HUES6 (cell line): Measurements from ENCODE around the gene PTPN6.
A peak's percentile ranks its signal among the peaks of the same experiment; 100 is the strongest.

ENCODE experiments used
- H3K27ac ChIP-seq: 2 replicates; pipeline ENCODE4 v1.7.0; 2013; ENCODE audit warnings: low read depth, mild to moderate bottlenecking, low read length, inconsistent platforms
- H3K27me3 ChIP-seq: 2 replicates; pipeline ENCODE4 v1.6.1; 2013; ENCODE audit warnings: low read length; ENCODE audit not compliant: control insufficient read depth, insufficient read depth
- H3K36me3 ChIP-seq: 2 replicates; pipeline ENCODE4 v1.6.1; 2013; ENCODE audit warnings: low read length; ENCODE audit not compliant: control insufficient read depth, insufficient read depth
- H3K4me1 ChIP-seq: 2 replicates; pipeline ENCODE4 v1.6.1; 2013; ENCODE audit warnings: low read length; ENCODE audit not compliant: control insufficient read depth, insufficient read depth
- H3K4me3 ChIP-seq: 2 replicates; pipeline ENCODE4 v1.5.1; 2013; ENCODE audit warnings: low read depth, low read length
- H3K9ac ChIP-seq: one replicate; pipeline ENCODE4 v1.6.1; 2013; ENCODE audit warnings: mild to moderate bottlenecking, low read length
- H3K9me3 ChIP-seq: 2 replicates; pipeline ENCODE4 v1.6.1; 2013; ENCODE audit warnings: low read depth, low read length; ENCODE audit not compliant: control insufficient read depth, insufficient read depth

The PTPN6 gene

GRCh38 chr12:6944381-6945186 lies 6.6 kb upstream of the PTPN6 start:
- peaks cover 18% of the 10 kb centered on the region for H3K36me3 ChIP-seq
- H3K27me3 ChIP-seq: no peaks in the 10 kb centered on the region
- no peaks in the 10 kb centered on the region for H3K9me3 ChIP-seq
- H3K4me1 ChIP-seq: peaks cover 24% of the 10 kb centered on the region
- peak overlapping the region; percentile 99 for H3K27ac ChIP-seq
- H3K4me3 ChIP-seq: peak overlapping the region; percentile 84
- H3K9ac ChIP-seq: peak overlapping the region; percentile 94

- Histone ChIP-seq H3K9ac (peak overlapping the region; percentile 21), H3K36me3 (peaks cover 12% of the 10 kb centered on the region), H3K4me3 (peak overlapping the region; percentile 84), H3K4me1 (peaks cover 24% of the 10 kb centered on the region), H3K9me3 (no peaks in the 10 kb centered on the region), H3K27me3 (no peaks in the 10 kb centered on the region), H3K27ac (no peak overlapping the region)
Measured at GRCh38 chr12:6945613-6946012, 5.5 kb upstream of the PTPN6 start.

GRCh38 chr12:6946033-6946919 lies 4.9 kb upstream of the PTPN6 start:
- H3K9ac ChIP-seq: peak overlapping the region; percentile 57
- no peaks in the 10 kb centered on the region for H3K27me3 ChIP-seq
- peaks cover 6% of the 10 kb centered on the region for H3K36me3 ChIP-seq
- H3K27ac ChIP-seq: no peak overlapping the region
- no peaks in the 10 kb centered on the region for H3K9me3 ChIP-seq
- H3K4me3 ChIP-seq: peak overlapping the region; percentile 84
- peaks cover 30% of the 10 kb centered on the region for H3K4me1 ChIP-seq

GRCh38 chr12:6946920-6947374 lies 4.2 kb upstream of the PTPN6 start:
- Histone ChIP-seq H3K4me1 (peaks cover 35% of the 10 kb centered on the region), H3K27ac (no peak overlapping the region)

GRCh38 chr12:6947615-6948014 lies 3.5 kb upstream of the PTPN6 start:
- Histone ChIP-seq H3K36me3 (no peaks in the 10 kb centered on the region), H3K4me3 (no peak overlapping the region), H3K27ac (no peak overlapping the region), H3K9ac (no peak overlapping the region), H3K27me3 (no peaks in the 10 kb centered on the region), H3K9me3 (no peaks in the 10 kb centered on the region), H3K4me1 (peaks cover 41% of the 10 kb centered on the region)

More at GRCh38 chr12:6946920-6947374, 4.2 kb upstream of the PTPN6 start:
- peak overlapping the region; percentile 84 for H3K4me3 ChIP-seq
- H3K36me3 ChIP-seq: no peaks in the 10 kb centered on the region
- H3K27me3 ChIP-seq: no peaks in the 10 kb centered on the region
- no peaks in the 10 kb centered on the region for H3K9me3 ChIP-seq
- peak overlapping the region; percentile 57 for H3K9ac ChIP-seq

GRCh38 chr12:6948873-6949594 lies 2.1 kb upstream of the PTPN6 start:
- peaks cover 46% of the 10 kb centered on the region for H3K4me1 ChIP-seq

GRCh38 chr12:6950401-6950801 lies 755 bp upstream of the PTPN6 start:
- Histone ChIP-seq H3K27me3 (no peaks in the 10 kb centered on the region), H3K9ac (no peak overlapping the region), H3K4me1 (peaks cover 39% of the 10 kb centered on the region), H3K9me3 (no peaks in the 10 kb centered on the region), H3K27ac (no peak overlapping the region), H3K36me3 (no peaks in the 10 kb centered on the region), H3K4me3 (no peak overlapping the region)

More at GRCh38 chr12:6948873-6949594, 2.1 kb upstream of the PTPN6 start:
- Histone ChIP-seq H3K27ac (no peak overlapping the region), H3K9me3 (no peaks in the 10 kb centered on the region), H3K36me3 (no peaks in the 10 kb centered on the region), H3K9ac (no peak overlapping the region), H3K27me3 (no peaks in the 10 kb centered on the region), H3K4me3 (no peak overlapping the region)

- H3K4me1 ChIP-seq: peaks cover 33% of the 10 kb centered on the region
- H3K36me3 ChIP-seq: no peaks in the 10 kb centered on the region
- H3K27ac ChIP-seq: no peak overlapping the region; the same call in 1 of the 2 replicates
- H3K4me3 ChIP-seq: no peak overlapping the region
- no peaks in the 10 kb centered on the region for H3K9me3 ChIP-seq
- H3K9ac ChIP-seq: no peak overlapping the region
- no peaks in the 10 kb centered on the region for H3K27me3 ChIP-seq
Measured at GRCh38 chr12:6951551-6952120, 480 bp downstream of the PTPN6 start.

- Histone ChIP-seq H3K4me1 (peaks cover 28% of the 10 kb centered on the region), H3K27ac (no peak overlapping the region), H3K9ac (no peak overlapping the region)
Measured at GRCh38 chr12:6952121-6952862, 1.1 kb downstream of the PTPN6 start.

GRCh38 chr12:6952863-6953441 lies 1.8 kb downstream of the PTPN6 start:
- no peaks in the 10 kb centered on the region for H3K9me3 ChIP-seq
- H3K4me1 ChIP-seq: peaks cover 28% of the 10 kb centered on the region
- H3K27me3 ChIP-seq: no peaks in the 10 kb centered on the region
- no peak overlapping the region for H3K4me3 ChIP-seq
- no peaks in the 10 kb centered on the region for H3K36me3 ChIP-seq
- H3K27ac ChIP-seq: no peak overlapping the region
- peak overlapping the region; percentile 25 for H3K9ac ChIP-seq

More at GRCh38 chr12:6952121-6952862, 1.1 kb downstream of the PTPN6 start:
- Histone ChIP-seq H3K9me3 (no peaks in the 10 kb centered on the region), H3K27me3 (no peaks in the 10 kb centered on the region), H3K36me3 (no peaks in the 10 kb centered on the region), H3K4me3 (no peak overlapping the region)
